GM21786 (cell line): Measurements from ENCODE around the gene ACBD4.

Source experiments
- ATAC-seq: cut with Tn5 transposase; IDR thresholded peaks from one replicate; pipeline ENCODE4 v1.9.1; 2021; ENCODE audit not compliant: unreplicated experiment

Gene ACBD4

DNA sequence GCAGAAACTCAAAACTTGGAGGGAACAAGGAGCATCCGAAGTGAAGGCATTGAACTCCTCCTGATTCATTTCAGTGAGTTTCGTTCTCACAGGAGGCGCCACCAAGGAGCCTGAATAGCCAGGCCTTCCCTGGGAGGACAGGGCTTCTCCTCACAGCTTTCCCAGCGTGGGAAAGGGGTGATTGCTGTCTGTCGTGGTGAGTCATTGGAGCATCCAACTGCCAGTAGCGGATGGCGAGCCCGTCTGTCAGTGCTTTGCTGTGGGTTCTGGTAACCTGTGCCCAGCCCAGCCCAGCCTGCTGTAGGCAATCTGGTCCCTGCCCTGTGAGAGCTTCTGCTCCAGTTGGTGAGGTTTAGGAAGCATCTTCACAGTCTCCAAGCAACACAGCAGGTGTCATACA is 31.5 kb upstream of the ACBD4 start:
- no peak for ATAC-seq

DNA sequence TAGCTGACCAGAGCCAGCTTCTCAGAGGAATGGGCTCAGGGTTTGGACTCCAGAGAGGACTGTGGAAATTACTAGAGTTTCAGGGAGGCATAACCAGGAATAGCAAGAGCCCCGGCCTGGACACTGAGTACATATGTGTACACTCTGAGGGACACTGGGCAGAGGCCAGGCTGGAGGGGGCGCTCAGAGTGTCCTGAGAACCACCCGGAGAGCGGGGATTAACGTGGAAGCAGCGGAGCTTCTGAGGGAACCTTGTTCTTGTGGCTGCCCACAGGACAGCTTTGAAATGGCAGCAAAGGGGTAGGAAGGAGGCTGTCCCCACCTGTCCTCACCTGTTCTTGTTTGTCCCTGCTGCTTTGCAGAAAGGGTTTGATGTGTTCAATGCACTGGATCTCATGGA is 31.0 kb upstream of the ACBD4 start:
- ATAC-seq = no peak

DNA sequence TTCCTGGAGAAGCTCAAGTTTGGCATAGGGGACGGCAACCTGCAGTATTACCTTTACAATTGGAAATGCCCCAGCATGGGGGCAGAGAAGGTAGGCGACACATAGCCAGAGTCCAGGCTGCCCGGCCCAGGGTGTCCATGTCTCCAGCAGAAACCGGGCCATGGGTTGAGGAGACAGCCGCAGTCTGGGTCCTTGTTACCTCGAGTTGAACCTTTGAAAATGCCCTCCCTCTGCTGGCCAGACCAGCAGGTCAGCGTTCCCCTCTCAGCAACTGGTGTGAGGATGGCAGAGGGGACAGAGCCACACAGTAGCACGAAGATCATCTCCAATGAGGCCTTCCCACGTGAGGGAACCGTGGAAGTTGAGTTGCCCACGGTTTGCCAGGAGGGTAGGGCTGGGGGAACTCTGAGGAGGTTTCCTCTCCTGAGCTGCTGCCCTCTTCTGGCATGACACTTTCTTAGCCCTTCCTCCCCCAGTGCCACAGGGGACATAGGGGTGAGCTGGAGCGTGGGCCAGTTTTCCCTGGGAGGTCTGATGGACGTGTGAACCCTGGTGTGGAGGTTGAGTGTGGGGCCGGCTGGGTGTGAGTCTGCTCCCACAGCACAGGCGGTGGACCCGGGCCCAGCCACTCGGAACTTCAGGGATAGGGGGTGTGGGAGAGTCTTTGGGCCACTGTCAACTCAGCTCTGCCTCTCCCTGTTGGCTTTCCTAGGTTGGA is 30.4 kb upstream of the ACBD4 start:
- no peak for ATAC-seq

GRCh38 chr17:45106096-45106495 is 29.4 kb upstream of the ACBD4 start:
- ATAC-seq = no peak

- ATAC-seq = no peak
Observed at GRCh38 chr17:45106582-45106981, 28.9 kb upstream of the ACBD4 start.

DNA sequence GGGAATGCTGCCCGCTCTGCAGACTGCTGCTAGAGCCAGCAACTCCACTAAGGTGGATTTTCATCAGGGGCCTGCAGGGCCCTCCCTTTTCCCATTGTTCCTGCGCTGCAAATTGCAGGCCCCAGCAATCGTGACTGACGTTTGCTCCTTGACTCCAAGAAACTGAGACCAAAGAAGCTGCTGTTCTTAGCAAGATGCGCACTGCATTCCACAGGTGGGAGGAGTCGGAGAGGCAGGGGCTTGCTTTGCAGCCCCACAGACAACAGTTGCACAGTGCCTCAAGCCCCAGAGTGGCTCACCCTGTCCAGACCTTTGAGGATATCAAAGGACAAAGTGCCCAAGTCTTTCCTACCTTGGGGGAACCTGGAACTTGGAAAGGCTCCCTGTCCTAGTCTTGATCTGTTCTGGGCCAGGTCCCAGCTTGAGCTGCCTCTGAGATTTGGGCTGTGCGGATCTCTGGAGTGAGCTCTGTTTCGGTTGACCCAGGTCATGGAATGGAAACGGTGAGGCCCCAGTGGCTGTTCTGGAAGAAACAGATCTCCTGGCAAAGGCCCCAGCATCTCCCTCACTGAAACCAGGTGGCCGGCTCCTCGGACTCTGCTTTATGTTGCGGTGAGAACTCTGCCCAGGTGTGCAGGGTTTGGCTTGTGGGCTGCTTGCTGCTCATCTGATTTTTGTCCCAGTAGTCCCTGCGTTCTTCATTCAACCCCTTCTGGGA is 28.0 kb upstream of the ACBD4 start:
- no peak for ATAC-seq

DNA sequence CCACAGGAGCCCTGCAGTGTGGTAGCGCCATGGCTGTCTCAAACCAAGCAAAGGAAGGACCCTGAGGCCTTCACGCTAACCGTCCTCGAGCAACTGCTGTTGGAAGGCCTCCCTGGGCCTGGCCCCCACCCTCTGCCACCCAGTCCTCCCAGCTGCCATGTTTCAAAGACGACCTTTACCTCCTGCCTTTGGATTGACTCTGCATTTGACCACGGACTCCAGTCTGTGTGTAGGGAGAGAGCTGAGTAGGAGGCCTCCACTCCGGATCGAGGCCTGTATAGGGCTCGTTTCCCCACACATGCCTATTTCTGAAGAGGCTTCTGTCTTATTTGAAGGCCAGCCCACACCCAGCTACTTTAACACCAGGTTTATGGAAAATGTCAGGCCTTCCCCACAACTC is 27.4 kb upstream of the ACBD4 start:
- ATAC-seq = no peak

GRCh38 chr17:45108595-45109521 is 26.6 kb upstream of the ACBD4 start:
- ATAC-seq = no peak

GRCh38 chr17:45110676-45111611 is 24.5 kb upstream of the ACBD4 start:
- ATAC-seq = no peak

DNA sequence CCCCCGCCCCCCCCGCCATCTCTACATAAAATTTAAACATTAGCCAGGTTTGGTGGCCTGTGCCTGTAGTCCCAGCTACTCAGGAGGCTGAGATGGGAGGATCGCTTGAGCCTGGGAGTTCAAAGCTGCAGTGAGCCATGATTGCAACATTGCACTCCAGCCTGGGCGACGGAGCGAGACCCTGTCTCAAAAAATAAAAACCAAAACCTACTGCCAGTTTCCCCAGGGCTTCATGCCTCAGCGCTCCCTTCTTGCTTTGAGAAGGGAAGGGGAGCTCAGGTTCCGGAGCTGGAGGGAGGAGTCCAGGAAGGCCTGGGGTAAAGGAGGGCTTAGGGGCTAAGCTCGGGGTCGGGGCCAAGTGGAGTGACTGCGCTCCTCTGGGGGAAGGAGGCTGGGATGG is 23.6 kb upstream of the ACBD4 start:
- ATAC-seq = no peak

- no peak for ATAC-seq
Observed at GRCh38 chr17:45112559-45113423, 22.7 kb upstream of the ACBD4 start.

- no peak for ATAC-seq
Observed at GRCh38 chr17:45113424-45113754, 22.1 kb upstream of the ACBD4 start.

- ATAC-seq = no peak
Observed at GRCh38 chr17:45114117-45114932, 21.2 kb upstream of the ACBD4 start.

DNA sequence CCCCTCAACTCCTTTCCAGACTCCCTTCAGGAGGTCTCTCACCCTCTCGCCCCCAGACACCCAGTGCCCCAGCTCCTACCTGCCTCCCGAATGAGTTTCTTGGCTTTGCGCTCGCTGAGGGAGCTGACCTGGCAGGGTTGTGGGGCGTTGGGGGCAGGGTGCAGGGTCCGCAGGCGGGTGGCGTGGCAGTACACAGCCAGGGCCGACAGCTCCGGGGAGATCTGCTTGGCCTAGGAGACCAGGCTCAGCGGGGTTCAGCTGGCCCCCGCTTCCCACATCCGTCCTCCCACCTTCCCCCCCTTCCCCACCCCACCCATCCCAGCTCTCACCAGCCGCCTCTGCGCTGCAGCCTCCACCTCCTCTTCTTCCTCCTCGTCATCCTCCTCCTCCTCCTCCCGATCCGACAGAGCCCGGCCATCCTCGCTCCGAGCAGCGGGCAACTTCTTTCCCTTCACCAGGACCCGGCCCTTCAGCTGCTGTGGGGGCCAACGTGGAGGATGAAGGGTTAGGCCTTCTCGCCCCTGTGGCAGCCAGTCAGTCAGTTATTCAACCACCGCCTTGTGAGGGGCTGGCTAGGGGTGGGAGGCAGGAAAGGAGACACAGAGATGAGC is 20.4 kb upstream of the ACBD4 start:
- ATAC-seq = no peak

DNA sequence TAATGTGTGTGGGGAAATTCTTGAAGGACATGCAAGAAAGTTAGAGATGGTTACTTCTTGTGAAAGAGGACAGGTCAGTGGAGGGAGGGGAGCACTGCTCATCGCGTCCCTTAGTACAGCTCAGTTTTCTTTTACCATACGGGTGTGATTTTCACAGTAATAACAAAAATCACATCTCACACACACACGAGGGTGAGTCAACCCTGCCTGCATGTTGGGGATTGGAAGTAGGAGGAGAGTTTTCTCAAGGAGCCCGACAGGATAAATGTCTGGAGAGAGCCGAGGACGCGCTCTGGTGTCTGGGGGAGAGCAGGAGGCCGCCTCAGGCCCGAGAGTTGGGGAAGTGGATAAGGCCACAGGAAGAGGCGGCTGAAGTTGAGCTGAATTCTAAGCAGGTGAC is 19.6 kb upstream of the ACBD4 start:
- no peak for ATAC-seq

DNA sequence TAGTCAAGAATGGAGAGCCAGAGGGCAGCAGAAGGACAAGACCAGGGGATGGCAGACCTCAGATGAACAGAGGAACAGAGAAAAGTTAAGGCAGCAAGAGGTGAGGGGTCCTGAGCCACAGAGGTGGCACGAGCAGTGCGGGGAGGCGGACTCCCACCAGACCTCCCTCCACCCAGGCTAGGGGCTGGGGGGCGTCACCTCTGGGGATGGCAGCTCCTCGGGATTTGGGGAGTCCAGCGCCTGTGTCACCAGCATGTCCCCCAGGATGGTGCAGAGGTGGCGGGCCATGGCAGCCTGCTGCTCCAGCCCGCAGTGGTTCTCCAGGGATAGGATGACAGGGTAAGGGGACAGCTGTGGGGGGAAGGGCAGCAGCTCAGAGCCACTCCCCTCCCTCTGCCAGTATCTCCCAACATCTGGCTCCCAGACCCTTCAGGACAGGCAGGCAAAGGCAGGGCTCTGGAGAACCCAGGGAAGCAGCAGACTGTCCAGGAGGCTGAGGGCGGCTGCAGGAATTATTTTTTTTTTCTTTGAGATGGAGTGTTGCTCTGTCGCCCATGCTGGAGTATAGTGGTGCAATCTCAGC is 19.0 kb upstream of the ACBD4 start:
- no peak for ATAC-seq

- no peak for ATAC-seq
Observed at GRCh38 chr17:45117334-45117733, 18.2 kb upstream of the ACBD4 start.
